HEK293T (cell line): ENCODE data around the gene METTL18.

Experiments used
- ARNT ChIP-seq: fragments of 450-650 bp; IDR thresholded peaks from 2 replicates; pipeline ENCODE4 v1.6.1; 2017; ENCODE audit warnings: mild to moderate bottlenecking
- BHLHE40 ChIP-seq: fragments of 450-650 bp; IDR thresholded peaks from 2 replicates; pipeline ENCODE4 v1.6.1; 2016; ENCODE audit warnings: mild to moderate bottlenecking, moderate library complexity, borderline replicate concordance
- ELF4 ChIP-seq: fragments of 450-650 bp; IDR thresholded peaks from 2 replicates; pipeline ENCODE4 v1.6.1; 2017; ENCODE audit warnings: antibody characterized with exemption
- FOXK2 ChIP-seq: fragments of 450-650 bp; IDR thresholded peaks from 2 replicates; pipeline ENCODE4 v1.6.1; 2016; ENCODE audit warnings: mild to moderate bottlenecking
- FOXM1 ChIP-seq: fragments of 450-650 bp; IDR thresholded peaks from 2 replicates; pipeline ENCODE4 v1.6.1; 2017; ENCODE audit warnings: mild to moderate bottlenecking, borderline replicate concordance
- HDGF ChIP-seq: fragments of 450-650 bp; IDR thresholded peaks from 2 replicates; pipeline ENCODE4 v1.6.1; 2017; ENCODE audit warnings: antibody characterized with exemption, borderline replicate concordance
- NFRKB ChIP-seq: fragments of 450-650 bp; IDR thresholded peaks from 2 replicates; pipeline ENCODE4 v1.6.1; 2016; ENCODE audit warnings: mild to moderate bottlenecking, moderate library complexity
- PKNOX1 ChIP-seq: fragments of 450-650 bp; IDR thresholded peaks from 2 replicates; pipeline ENCODE4 v1.6.1; 2016
- SP1 ChIP-seq: fragments of 450-650 bp; IDR thresholded peaks from 2 replicates; pipeline ENCODE4 v1.6.1; 2017
- SUZ12 ChIP-seq: fragments of 450-650 bp; IDR thresholded peaks from 2 replicates; pipeline ENCODE4 v1.6.1; 2016; ENCODE audit warnings: mild to moderate bottlenecking
- TARDBP ChIP-seq: fragments of 450-650 bp; IDR thresholded peaks from 2 replicates; pipeline ENCODE4 v1.6.1; 2016
- ZNF384 ChIP-seq: fragments of 450-650 bp; IDR thresholded peaks from 2 replicates; pipeline ENCODE4 v1.6.1; 2016

GRCh38 chr1:169750041-169750440 is 44.7 kb downstream of the METTL18 start:
- TF ChIP-seq SP1 (no peak), ARNT (no peak), ELF4 (no peak), PKNOX1 (no peak), FOXM1 (no peak), FOXK2 (no peak), HDGF (no peak), ZNF384 (no peak), NFRKB (no peak), TARDBP (no peak), SUZ12 (no peak), BHLHE40 (no peak)
